ENCODE results near the gene SCYGR1.
"Not testable (repeated sequence)": the region's sequence is repeated elsewhere in the genome, so short reads cannot be mapped to it uniquely, and the experiment has no call there.

The SCYGR1 gene

DNA sequence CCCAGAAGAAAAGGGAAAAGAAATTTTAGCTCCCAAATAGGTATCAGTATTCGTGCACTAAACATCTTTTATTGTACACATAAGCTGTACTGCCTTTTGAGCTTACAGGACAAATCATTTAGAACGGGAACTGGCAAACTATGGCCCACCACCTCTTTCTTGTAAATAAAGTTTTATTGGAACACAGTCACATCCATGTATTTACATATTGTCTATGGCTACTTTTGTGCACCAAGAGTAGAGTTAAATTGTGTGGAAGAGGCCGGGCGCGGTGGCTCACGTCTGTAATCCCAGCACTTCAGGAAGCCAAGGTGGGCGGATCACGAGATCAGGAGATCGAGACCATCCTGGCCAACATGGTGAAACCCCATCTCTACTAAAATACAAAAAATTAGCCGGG is 14.4 kb downstream of the SCYGR1 start:
- DNase-seq (ENCODE audit: low read depth in 2 of 2) = no peak
- H3K4me3 ChIP-seq (replicated peaks in 1 of 2; ENCODE audit: low read depth in 2 of 2, low read length in 2 of 2) = no peak overlapping the region
- TF ChIP-seq, protein P1, sequence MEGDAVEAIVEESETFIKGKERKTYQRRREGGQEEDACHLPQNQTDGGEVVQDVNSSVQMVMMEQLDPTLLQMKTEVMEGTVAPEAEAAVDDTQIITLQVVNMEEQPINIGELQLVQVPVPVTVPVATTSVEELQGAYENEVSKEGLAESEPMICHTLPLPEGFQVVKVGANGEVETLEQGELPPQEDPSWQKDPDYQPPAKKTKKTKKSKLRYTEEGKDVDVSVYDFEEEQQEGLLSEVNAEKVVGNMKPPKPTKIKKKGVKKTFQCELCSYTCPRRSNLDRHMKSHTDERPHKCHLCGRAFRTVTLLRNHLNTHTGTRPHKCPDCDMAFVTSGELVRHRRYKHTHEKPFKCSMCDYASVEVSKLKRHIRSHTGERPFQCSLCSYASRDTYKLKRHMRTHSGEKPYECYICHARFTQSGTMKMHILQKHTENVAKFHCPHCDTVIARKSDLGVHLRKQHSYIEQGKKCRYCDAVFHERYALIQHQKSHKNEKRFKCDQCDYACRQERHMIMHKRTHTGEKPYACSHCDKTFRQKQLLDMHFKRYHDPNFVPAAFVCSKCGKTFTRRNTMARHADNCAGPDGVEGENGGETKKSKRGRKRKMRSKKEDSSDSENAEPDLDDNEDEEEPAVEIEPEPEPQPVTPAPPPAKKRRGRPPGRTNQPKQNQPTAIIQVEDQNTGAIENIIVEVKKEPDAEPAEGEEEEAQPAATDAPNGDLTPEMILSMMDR (IDR thresholded peaks at IDR 0.05; ENCODE audit: low read depth, low read length) = no peak

DNA sequence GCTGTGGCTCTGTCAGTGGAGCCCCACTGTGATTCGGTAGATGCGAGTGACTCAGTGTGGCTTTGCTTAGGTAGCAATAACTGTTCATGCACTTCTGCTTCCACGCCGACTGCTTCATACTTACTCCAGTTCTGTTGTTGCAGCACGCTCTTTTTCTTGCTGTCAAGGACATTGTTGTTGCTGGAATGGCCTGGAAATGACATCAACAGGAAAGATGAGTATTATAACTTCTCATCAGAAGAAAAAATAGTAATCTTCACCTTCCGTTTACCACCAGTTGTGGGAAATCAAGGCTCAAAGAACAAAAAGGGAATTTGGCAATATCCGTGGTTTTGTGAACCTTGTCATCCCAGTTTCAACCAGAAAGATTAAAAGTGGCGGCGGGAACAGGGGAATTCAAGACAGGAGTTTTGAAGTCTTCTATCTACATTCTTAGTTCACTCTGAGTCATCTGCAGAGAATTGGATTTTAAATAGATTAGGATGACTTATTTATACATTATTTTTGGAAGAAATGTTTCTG is 16.9 kb downstream of the SCYGR1 start:
- TF ChIP-seq, protein P1 (IDR thresholded peaks at IDR 0.05; ENCODE audit: low read depth, low read length) = no peak
- no peak overlapping the region for H3K4me3 ChIP-seq (replicated peaks in 1 of 2; ENCODE audit: low read depth in 2 of 2, low read length in 2 of 2)
- DNase-seq (ENCODE audit: low read depth in 2 of 2) = peak; percentile 87 to 98

DNA sequence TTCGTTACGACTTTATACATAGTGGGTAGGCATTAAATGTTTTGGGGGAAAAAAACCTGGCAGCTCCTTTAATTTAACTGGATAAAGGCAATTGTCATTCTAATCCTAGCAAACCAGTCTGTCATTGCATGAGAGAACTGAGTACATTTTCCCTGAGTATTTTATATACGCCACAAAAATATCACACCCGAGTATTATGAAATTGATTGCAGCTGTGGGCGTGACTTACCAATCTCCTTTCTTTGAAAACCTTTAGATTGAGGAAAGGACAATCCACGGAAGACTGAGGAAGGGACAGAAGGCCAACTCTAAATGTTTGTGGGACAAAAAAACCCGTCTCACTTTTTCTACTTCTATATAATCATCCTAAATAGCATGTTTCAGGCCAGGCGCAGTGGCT is 17.7 kb downstream of the SCYGR1 start:
- DNase-seq (ENCODE audit: low read depth in 2 of 2) = no peak
- TF ChIP-seq, protein P1 (IDR thresholded peaks at IDR 0.05; ENCODE audit: low read depth, low read length) = no peak
- H3K4me3 ChIP-seq (replicated peaks in 1 of 2; ENCODE audit: low read depth in 2 of 2, low read length in 2 of 2) = no peak overlapping the region

DNA sequence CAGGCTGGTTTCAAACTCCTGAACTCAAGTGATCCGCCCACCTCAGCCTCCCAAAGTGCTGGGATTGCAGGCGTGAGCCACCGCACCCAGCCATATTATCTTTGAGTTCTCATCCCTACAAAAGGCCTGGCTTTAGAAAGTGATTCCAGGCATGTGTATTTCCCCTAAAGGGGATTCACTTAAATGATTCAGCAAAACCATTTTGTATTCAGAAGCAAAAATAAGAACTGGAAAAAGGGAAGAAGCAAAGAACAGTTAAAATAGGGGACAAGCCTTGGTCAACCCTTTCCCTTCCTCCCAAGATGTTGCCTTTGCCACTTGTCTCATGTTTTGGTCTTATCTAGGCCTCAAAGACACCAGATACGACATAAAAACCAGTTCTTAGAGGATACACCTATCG is 19.2 kb downstream of the SCYGR1 start:
- TF ChIP-seq, protein P1 (IDR thresholded peaks at IDR 0.05; ENCODE audit: low read depth, low read length) = no peak
- DNase-seq (ENCODE audit: low read depth in 2 of 2) = no peak
- H3K4me3 ChIP-seq (replicated peaks in 1 of 2; ENCODE audit: low read depth in 2 of 2, low read length in 2 of 2) = no peak overlapping the region

DNA sequence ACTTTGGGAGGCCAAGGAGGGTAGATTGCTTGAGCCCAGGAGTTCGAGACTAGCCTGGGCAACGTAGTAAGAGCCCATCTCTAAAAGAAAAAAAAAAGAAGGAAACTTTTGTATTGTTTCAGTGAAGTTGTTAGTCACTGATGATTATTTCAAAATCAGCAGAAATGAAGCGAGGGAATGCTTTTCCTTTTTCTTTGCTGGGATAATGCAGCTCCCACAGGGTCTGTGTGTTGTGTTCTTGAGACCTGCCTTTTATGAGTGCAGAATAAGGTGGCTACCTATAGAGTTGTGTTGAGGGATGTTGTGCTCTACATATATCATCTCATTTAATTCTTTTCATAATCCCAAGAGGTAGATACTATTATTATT is 20.3 kb downstream of the SCYGR1 start:
- H3K4me3 ChIP-seq (replicated peaks in 1 of 2; ENCODE audit: low read depth in 2 of 2, low read length in 2 of 2) = no peak overlapping the region
- no peak for DNase-seq (ENCODE audit: low read depth in 2 of 2)
- TF ChIP-seq, protein P1 (IDR thresholded peaks at IDR 0.05; ENCODE audit: low read depth, low read length) = no peak

DNA sequence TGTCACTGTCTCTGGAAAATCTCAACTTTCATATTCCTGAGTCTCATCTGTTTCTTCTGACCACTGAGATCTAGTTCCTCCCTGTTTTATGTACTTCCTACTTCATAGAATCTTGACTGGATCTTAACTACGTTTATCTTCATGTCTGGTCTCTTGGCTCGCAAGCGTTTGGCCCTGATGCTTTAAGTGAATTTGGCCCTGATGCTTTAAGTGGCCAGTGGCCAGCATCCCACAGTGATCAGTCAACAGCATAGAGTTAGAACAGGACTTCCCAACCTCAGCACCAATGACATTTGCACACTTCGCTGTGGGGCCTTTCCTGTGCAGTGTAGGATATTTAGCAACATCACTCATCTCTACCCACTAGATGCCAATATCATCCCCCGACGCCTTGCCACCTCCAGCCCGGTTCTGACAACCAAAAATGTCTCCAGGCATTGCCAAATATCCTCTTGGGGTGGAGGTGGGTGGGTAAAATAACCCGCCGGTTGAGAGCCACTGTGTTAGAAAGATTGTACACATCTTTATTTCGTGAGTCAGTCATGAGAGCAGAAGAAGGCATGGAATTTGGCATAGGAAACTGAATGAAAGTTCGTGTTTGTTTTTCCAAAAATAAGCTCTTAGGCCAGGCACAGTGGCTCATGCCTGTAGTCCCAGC is 20.9 kb downstream of the SCYGR1 start:
- TF ChIP-seq, protein P1 (IDR thresholded peaks at IDR 0.05; ENCODE audit: low read depth, low read length) = no peak
- peak; percentile 95 for DNase-seq (ENCODE audit: low read depth in 2 of 2)

DNA sequence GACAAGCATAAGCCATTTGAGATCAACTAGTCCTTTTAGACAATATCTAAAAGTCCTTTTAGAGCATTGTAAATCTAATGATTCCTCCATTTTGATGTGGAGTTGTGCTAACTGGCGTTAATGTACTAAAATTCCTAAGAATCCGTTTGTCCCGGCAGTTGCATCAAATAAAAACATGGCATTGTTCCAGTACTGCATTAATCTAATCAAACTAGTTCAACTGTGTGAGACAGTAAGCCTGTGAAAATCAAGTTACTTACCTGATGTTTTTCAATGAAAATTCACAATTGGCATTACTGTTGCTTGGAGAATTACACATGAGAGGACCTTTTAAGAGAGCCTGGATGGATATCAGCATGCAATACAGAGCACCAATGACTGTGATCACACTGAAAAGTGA is 21.9 kb downstream of the SCYGR1 start:
- no peak overlapping the region for H3K4me3 ChIP-seq (replicated peaks in 1 of 2; ENCODE audit: low read depth in 2 of 2, low read length in 2 of 2)
- DNase-seq (ENCODE audit: low read depth in 2 of 2) = peak in 1 of 2 donors; percentile 49
- TF ChIP-seq, protein P1 (IDR thresholded peaks at IDR 0.05; ENCODE audit: low read depth, low read length) = no peak

More for the DNA sequence above, 20.9 kb downstream of the SCYGR1 start:
- no peak overlapping the region for H3K4me3 ChIP-seq (replicated peaks in 1 of 2; ENCODE audit: low read depth in 2 of 2, low read length in 2 of 2)

DNA sequence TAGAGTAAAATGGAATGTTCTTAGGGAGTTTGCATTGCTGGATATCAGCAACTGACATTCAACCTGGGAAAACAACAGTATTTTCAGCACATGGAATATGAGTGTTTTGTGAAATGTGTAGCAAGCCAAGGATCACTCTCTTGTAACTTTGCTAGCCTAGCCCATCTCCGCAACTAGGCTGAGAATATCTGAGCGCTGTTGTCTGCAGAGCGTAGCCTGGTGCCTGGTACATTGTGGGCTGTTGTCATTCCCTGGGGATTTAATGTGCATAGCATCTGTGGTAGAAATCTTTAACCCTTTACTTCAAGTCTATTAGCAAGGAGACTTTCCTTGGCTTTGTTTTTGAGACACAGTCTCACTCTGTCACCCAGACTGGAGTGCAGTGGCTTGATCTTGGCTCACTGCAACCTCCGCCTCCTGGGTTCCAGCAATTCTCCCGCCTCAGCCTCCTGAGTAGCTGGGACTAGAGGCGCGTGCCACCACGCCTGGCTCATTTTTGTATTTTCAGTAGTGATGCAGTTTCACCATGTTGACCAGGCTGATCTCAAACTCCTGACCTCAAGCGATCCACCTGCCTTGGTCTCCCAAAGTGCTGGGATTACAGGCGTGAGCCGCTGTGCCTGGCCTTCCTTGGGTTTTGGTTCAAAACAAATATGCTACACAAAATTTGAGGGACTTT is 23.0 kb downstream of the SCYGR1 start:
- DNase-seq (ENCODE audit: low read depth in 2 of 2) = peak; percentile 48 to 63
- not testable (repeated sequence) for H3K4me3 ChIP-seq (replicated peaks in 1 of 2; ENCODE audit: low read depth in 2 of 2, low read length in 2 of 2)
